CD4-positive, alpha-beta T cell treated with Interferon gamma for 1 hour (primary cell): Measurements from ENCODE around the gene GON4L.
"Not testable (repeated sequence)": the region's sequence is repeated elsewhere in the genome, so short reads cannot be mapped to it uniquely, and the experiment has no call there.

Source experiments
- DNase-seq: peaks from one replicate; pipeline ENCODE4 v3.0.0-alpha.2; 2020

The GON4L gene

DNA sequence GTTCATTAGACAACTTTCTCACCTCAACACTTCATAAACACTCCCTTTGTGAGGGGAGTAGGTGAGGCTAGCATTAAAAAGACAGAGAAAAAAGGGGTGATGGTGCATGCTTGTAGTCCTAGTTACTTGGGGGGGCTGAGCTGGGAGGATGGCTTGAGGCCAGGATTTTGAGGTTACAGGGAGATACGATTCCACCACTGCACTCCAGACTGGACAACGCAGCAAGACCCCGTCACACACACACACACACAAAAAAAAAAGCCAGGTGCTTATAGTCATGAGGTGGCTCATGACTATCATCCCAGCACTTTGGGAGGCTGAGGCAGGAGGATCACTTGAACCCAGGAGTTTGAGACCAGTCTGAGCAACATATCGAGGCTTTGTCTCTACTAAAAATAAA, 29.6 kb downstream of the GON4L start:
- no peak for DNase-seq

DNA sequence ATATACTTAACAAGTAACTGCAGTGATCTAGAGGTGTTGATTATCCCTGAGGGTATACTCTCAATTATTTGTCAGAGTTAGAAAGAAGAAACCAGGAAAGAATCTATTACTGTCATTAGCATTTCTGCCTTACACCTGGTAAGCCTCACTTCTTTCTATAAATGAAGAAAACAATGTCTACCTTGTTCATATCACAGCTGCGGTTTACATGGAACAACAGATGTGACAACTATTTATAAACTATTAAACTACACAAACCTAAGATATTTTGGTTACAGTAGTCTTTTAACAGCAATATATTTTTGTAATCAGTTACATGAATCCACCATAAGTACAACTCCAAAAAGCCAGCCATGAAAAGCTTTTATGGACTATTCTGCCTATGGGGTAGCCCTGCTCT, 40.7 kb downstream of the GON4L start:
- DNase-seq = no peak

DNA sequence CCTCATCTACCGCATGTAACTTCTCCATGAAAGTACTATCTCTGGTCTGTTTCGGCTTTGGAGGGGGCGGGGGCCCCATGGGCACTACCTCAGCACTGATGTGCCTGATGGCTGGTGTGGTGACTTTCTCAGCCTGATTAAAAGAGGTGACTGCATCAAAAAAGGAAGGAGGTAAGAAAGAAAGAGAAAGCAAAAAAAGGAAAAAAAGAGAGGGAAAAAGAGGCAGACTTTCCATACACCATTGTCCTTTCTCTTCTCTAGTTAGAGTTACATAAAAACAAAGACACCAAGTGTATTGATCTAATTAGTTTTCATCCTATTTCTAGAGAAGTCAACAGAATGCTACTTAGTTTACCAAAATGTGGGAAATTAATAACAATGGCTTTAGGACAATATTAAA, 43.3 kb downstream of the GON4L start:
- no peak for DNase-seq

DNA sequence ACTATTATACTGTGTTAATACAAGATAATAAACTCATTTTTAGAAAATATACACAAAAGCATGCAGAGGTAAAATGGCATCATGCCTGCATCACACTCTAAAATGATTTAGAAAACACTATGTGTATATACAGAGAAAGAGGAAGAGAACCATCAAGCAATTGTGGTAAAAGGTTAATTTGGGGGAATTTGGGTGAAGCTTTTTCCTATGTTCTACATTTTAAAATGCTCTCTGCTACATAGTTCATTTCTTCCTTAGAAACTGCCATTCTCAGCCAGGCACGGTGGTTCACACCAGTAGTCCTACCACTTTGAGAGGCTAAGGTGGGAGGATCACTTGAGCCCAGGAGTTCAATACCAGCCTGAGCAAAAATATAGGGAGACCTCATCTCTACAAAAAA, 44.1 kb downstream of the GON4L start:
- no peak for DNase-seq

DNA sequence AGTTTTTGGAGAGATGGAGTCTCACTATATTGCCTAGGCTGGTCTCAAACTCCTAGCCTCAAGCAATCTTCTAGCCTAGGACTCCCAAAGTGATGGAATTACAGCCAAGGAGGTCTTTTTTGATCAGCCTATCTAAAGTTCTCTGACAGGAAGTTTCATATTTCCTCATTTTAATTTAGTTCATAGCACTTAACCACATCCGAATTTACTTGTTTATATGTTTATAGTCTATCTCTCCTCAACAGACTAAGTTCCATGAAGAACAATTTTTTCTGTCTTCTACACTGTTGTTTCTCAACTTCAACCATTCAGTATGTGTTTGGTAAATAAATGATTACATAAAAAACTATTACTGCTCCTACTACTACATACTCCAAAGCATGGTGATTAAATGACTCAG, 47.9 kb downstream of the GON4L start:
- no peak for DNase-seq

DNA sequence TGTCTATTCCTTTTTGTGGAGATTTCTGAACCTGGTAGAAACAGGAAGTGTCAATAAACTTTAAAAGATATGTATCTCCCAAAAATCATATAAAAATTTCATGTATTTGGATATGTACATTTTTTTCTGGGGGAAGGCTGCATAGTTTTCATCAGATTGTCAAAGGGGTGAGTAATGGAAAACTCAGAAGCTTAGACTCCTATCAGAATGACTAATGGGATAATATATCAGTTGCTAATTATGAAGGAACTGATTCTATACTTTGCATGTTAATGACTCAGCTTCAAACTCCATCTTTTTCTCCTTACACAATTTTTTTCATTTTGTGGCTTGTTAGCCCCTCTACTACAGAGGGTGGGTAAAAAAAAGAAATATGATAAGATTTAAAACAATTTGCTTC, 55.9 kb downstream of the GON4L start:
- no peak for DNase-seq

DNA sequence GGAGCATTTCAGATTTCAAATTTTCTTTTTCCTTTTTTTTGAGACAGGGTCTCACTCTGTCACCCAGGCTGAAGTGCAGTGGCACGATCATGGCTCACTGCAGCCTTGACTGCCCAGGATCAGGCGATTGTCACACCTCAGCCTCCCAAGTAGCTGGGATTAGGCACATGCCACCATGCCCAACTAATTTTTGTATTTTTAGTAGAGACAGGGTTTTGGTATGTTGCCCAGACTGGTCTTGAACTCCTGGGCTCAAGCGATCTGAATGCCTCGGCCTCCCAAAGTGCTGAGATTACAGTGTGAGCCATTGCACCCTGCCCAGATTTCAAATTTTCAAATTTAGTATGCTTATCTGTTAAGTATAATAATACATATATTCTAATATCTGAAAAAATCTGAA, 61.4 kb downstream of the GON4L start:
- DNase-seq = not testable (repeated sequence)

DNA sequence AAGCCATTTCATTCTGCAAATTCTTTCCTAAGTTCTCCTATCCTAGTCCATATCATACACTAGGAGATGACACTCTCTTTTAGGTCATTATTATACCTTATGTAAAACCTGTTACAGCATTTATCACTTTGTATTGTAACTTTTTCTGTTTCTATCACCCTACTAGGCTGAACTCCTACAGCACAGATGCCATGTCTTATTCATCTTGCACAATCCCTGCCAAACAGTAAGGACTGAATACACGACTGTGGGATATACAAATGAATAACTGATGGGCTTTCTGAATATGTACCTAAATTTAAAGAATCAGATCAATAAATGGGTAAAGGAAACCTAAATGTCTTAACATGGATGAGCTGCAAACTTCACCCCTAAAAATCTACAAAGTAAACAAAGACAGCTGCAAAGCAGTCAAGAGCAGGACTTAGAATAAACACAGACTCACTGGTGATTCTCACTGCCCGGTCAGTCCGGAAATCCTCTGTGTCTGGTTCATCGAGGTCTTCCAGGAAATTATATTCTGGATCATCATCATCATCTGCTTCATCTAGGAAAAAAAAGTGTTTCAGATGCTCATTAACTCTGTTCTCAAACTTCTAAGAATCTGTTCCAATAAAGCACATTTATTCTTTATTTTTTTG, 62.3 kb downstream of the GON4L start:
- no peak for DNase-seq

DNA sequence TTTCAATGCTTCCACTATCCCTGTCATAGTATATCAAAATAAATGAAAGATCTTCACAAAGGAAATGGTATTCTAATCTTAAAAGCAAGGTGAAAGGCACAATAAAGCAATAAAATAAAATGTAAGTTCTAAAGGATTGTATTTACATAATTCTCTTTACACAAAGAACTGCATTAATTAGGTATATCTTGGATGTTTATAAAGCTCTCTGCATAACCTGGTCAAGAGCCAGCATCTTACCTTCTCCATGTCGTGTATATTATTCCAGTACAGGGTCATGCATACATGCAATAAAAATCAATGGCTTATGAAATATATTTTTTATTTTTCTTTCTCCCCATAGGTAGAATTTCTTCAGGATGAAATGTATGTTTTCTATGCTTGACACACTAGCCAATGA, 63.8 kb downstream of the GON4L start:
- no peak for DNase-seq

DNA sequence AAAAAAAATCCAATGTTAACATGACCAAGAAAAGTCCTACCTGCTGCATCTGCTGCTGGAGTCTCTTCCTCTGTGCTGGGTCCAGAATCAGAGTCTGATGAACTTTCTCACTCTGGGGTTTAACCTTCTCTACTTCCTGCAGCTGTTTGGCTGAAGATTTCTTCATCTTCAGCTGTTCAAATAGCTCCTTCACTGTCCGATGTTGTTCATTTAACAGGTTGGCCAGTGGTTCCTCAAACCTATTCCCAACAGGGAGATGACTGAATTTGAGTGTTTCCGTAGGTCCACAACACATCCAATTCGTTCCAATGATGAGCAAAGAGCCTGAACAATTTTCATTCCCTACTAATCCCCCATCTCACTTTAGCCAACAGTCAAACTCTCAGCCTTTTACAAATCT, 79.4 kb downstream of the GON4L start:
- no peak for DNase-seq

DNA sequence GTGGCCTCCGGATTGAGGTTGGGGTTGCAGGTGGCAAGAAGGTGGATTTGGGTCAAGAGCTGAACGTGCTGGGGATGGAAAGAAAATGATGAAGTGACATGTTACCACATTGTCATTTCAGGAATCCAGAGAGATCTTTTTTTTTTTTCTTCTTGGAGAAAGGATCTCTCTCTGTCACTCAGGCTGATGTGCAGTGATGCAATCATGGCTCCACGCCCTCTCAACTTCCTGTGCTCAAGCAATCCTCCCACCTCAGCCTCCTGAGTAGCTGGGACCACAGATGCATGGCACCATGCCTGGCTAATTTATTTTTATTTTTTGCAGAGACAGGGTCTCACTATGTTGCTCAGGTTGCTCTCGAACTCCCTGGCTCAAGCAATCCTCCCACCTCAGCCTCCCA, 80.6 kb downstream of the GON4L start:
- DNase-seq = no peak

DNA sequence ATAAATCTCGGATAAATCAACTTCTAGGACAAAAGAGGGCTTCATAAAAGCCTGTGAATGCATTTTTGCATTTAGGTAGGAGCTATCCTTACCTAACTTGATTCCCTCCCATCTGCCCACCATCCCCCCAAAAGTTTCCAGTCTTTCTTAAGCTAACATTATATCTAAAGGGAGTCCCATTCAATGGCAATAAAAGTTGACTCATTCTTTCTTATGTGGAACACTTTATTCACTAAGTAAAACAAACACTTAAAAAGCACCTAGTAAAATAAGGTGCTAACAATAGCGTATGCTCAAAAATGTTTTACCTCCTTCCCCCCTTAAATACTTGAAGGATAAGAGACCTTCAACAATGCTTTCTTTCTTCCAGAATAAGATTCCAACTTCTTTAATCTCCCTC, 83.8 kb downstream of the GON4L start:
- no peak for DNase-seq

DNA sequence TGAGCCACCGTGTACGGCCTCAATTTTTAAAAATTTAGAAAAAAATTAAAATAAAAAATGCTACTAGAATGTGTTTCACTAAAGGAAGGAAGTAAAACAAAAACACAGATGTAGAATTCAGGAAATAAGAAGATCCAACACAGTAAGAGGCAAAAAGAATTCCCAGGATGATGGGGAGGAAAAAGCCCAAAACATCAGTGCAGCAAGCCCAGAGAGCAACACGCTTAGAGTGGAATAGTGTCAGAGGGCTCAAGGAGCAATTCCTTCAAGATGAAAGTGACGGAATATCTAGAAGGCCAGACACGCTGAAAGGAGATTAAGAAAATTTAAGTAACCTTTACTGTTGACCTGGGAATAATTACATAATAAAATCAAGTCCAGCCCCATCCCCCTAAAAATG, 87.8 kb downstream of the GON4L start:
- no peak for DNase-seq

DNA sequence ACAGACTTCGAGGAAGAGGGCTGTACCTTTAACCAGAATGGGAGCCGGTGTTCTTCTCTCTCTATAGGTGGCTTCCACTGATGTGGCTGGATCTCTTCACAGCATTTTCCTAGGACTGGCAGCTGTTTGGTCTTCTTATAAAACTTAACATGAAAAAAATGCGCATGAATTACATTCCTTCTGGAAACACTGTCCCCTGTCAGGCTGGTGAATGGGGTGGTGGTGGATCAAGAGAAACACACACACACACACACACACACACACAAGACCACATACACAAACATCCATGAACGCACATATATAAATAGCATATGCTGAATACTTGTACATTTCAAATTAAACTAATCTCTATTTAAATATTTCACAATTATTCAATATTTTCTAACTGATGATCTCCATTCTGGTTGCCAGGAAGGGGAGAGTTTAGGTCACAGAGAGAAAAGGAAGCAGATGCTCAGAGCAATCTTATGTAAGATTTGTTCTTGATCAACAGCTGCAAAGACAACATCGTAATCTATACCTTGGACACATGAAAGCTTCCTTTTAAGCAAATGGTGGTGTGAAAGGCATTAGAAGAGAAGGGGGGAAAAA, 89.5 kb downstream of the GON4L start:
- not testable (repeated sequence) for DNase-seq

DNA sequence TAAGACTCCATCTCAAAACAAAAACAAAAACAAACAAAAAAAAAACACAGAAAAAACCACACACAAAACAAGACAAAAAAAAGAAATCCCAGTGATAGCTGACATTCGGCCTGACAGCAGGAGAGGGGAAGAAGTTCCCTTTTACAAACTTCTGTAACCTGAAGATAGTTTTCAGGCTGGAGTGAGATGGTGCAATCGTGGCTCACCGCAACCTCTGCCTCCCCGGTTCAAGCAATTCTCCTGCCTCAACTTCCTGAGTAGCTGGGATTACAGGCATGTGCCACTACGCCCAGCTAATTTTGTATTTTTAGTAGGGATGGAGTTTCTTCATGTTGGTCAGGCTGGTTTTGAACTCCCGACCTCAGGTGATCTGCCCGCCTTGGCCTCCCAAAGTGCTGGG, 93.0 kb downstream of the GON4L start:
- not testable (repeated sequence) for DNase-seq

DNA sequence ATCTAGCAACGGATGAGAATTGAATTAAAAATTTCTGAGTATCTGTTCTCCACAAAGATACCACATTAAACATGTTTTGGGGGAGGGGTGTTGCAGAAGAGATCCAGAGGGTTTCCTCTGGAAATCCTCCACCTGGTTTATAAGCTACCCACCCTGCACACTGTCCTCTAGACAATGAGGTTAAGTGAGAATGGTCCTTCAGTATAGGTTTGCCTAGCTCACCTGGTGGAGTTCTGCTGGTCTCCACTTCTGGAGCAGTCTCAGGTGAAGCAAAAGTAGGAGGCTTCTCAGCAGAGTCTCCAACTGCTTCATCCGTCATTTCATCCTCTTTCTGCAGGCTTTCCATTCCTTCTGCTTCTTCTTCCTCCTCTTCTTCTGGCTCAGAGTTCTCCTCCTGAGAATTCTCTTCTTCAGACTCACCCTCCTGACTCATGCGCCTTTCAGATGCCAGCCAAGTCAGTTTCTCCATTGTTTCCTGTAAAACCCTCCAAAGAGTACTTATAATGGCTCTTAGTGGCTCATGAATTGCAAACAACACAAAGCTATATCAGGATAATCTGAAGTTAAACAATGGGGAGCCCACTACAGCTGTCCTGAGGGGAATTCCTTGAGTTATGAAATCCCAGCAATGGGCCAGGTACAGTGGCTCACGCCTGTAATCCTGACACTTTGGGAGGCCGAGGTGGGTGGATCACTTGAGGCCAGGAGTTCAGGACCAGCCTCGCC, 93.8 kb downstream of the GON4L start:
- not testable (repeated sequence) for DNase-seq

DNA sequence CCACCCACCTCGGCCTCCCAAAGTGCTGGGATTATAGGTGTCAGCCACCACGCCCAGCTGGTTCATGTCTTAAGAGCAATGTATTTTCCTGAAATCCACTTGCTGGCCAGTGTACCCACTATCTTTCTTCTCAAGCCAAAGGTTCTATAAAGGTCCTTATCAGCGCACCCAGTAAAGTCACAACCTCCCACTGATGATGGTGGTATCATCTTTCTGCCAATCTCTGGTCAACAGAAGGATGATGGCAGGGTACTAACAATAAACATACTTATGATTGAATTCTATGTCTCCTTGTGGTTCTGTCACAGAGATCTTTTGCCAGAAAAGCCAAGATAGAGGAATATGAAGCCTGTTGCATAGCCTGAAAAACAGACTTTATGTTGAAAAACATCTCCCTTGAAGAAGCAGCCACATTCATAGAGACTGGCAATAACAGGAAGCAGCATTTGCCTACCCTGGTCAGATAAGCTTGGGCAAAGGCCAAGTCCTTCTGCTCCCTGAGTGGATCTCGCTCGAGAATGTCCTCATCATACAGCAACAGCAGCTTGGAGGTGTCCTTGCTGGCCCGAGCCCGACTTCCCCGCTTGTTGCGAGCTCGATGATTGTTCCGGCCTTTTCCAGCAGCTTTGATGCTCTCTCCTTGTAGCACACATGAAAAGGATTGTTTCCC, 95.1 kb downstream of the GON4L start:
- no peak for DNase-seq

DNA sequence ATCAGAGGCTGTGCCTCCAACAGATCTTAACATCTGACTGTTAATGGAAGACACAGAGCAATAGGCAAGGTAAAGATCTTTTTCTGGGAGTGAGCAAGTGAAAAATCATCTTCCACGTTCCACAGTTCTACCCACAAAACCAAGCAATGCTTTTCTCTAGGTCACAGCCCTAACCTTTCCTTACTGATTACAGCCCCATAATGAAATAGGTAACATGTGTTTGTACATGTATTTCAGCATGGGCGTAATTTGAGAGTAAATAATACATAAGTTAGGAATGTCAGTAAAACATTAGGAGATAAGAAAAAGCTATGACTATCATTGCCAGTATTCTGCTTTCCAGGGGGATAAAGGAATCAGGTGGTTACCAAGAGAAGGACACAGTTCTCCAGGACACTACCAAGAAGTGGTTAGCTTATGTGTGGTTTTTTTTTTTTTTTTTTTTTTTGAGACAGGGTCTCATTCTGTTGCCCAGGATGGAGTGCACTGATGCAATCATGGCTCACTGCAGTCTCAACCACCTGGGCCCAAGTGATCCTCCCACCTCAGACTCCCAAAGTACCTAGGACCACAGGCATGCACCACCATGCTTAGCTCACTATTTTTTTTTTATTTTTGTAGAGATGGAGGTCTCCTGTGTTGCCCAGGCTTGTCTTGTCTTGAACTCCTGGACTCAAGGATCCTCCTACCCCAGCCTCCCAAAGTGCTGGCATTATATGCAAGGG, 96.1 kb downstream of the GON4L start:
- no peak for DNase-seq

DNA sequence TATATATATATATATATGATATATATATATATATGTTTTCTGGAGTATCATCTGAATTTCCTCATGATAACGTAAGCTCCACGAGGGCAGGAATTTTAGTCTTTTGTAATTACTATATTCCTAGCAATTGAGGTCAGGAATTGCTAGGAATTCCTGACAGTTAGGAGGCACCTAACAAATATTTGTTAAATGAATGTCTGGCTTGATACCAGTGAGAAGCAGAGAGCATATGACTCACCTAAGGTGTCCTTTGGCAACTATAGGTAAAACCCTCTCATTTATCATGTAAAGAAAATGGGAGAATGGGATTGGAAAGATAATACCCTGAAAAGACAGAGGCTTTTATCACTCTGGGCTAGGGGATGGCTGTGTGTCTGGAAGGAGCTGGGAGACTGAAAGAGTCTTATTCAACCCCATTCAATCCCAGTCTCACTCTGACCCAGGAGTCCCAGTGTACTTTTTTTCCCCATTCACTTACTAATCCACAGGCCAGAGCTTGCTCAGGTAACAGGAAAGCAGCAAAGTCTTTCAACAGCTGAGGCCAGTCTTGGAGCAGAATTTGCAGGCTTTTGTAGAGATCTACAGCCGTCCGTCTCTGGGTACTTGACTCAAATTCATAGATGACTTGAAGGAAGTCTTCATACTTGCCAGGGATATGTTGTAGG, 96.9 kb downstream of the GON4L start:
- DNase-seq = no peak

DNA sequence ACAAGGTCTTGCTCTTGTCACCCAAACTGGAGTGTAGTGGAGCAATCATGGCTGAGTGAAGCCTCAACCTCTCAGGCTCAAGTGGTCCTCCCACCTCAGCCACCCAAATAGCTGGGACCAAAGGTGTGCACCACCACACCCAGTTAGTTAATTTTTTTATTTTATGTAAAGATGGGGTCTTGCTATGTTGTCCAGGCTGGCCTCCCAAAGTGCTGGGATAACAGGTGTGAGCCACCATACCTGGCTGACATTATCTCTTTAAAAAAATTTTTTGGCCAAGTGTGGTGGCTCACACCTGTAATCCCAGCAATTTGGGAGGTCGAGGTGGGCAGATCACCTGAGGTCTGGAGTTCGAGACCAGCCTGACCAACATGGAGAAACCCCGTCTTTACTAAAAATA, 98.0 kb downstream of the GON4L start:
- DNase-seq = not testable (repeated sequence)

DNA sequence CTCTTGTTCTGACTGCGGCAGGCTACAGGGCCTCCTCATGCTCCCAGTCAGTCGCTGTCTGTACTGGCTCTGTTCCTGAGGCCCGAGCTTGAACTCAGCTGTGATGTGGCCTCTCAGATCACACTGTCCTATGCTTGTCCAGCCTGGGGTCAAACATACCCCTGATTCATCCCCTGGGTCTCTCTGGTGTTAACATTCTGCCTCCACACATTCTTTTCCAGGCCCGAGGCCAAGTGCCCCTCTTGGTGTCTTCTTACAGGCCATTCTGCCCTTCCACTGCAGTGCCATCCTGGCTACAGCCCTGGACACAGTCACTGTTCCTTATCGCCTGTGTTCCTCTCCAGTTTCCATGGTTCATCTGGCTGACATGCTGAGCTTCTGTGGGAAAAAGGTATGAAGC, 108.9 kb downstream of the GON4L start:
- not testable (repeated sequence) for DNase-seq

DNA sequence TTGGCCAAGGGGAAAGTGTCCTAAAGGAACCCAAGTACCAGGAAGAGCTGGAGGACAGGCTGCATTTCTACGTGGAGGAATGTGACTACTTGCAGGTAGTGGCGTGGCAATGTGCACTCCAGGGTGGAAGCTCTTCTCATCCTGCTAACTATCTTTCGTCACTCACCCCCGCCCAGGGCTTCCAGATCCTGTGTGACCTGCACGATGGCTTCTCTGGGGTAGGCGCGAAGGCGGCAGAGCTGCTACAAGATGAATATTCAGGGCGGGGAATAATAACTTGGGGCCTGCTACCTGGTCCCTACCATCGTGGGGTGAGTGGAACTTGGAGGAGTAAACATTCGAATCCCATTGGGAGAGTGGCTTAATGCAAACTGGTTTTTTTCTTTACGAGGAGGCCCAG, 109.4 kb downstream of the GON4L start:
- DNase-seq = not testable (repeated sequence)
